WTC11 (cell line): ENCODE measurements around the gene RIOX2. TPM values are rescaled to one million over a fixed set of nuclear protein-coding genes. Genes with fewer than 3 reads are reported as not detected.

Experiments
- ATAC-seq: fragments of 200-7000 bp; cut with Tn5 transposase; 2 replicates; pipeline ENCODE4 v1.10.0; 2021; ENCODE audit warnings: mild to moderate bottlenecking, moderate library complexity
- CTCF ChIA-PET: fragments of 300-600 bp; sonication (Branson Sonifier 250); formaldehyde crosslinking; loops from one replicate; lab custom pipeline; 2021; ENCODE audit warnings: antibody characterized with exemption; lab: Charles Lee
- POLR2A ChIA-PET: fragments of 350-600 bp; sonication (Branson Sonifier 250); formaldehyde crosslinking; loops from one replicate; lab custom pipeline; 2021; ENCODE audit warnings: antibody characterized with exemption; lab: Charles Lee
- DNase-seq: peaks from one replicate; pipeline ENCODE4 v3.0.0; 2021; ENCODE audit warnings: low spot score
- H3K27ac Mint-ChIP-seq: 2 replicates; pipeline ENCODE4 v1.8.0; 2021; ENCODE audit warnings: mixed read lengths
- H3K27me3 Mint-ChIP-seq: 2 replicates; pipeline ENCODE4 v1.8.0; 2021; ENCODE audit warnings: low read depth, mild to moderate bottlenecking, moderate library complexity, mixed read lengths
- H3K36me3 Mint-ChIP-seq: 2 replicates; pipeline ENCODE4 v1.8.0; 2021; ENCODE audit warnings: mixed read lengths
- H3K4me1 Mint-ChIP-seq: 2 replicates; pipeline ENCODE4 v1.8.0; 2022; ENCODE audit warnings: mixed read lengths
- H3K4me3 Mint-ChIP-seq: 2 replicates; pipeline ENCODE4 v1.8.0; 2021; ENCODE audit warnings: mild to moderate bottlenecking, moderate library complexity, mixed read lengths
- H3K9me3 Mint-ChIP-seq: 2 replicates; pipeline ENCODE4 v1.8.0; 2021; ENCODE audit warnings: mixed read lengths
- ATF1 ChIP-seq: sonication (generic); formaldehyde crosslinking; IDR thresholded peaks from 2 replicates; pipeline ENCODE4 v1.8.1; 2023; ENCODE audit warnings: mild to moderate bottlenecking, moderate library complexity, missing genetic modification reagents
- ATF2 ChIP-seq: sonication (generic); formaldehyde crosslinking; IDR thresholded peaks from 2 replicates; pipeline ENCODE4 v1.8.1; 2022; ENCODE audit warnings: low read depth, missing genetic modification reagents, borderline replicate concordance
- CDX4 ChIP-seq: fragments of 250-450 bp; sonication (Bioruptor Pico); IDR thresholded peaks from 2 replicates; pipeline ENCODE4 v1.9.0; 2021; ENCODE audit warnings: moderate library complexity, mild to moderate bottlenecking, inconsistent platforms, borderline replicate concordance
- CTCF ChIP-seq: fragments of 200-600 bp; IDR thresholded peaks from 2 replicates; pipeline ENCODE4 v1.8.0; 2022; ENCODE audit warnings: antibody characterized with exemption
- EMX1 ChIP-seq: fragments of 250-450 bp; sonication (Bioruptor Pico); IDR thresholded peaks from 2 replicates; pipeline ENCODE4 v1.8.0; 2021; ENCODE audit warnings: mild to moderate bottlenecking
- ESRRA ChIP-seq: sonication (generic); formaldehyde crosslinking; IDR thresholded peaks from 2 replicates; pipeline ENCODE4 v1.8.1; 2022; ENCODE audit warnings: mild to moderate bottlenecking, missing genetic modification reagents, borderline replicate concordance
- FOXP4 ChIP-seq: sonication (generic); formaldehyde crosslinking; IDR thresholded peaks from 2 replicates; pipeline ENCODE4 v1.8.0; 2022; ENCODE audit warnings: mild to moderate bottlenecking, missing genetic modification reagents
- HMGXB4 ChIP-seq: sonication (generic); formaldehyde crosslinking; IDR thresholded peaks from 2 replicates; pipeline ENCODE4 v1.8.1; 2023; ENCODE audit warnings: mild to moderate bottlenecking, moderate library complexity, missing genetic modification reagents
- JUN ChIP-seq: sonication (generic); formaldehyde crosslinking; IDR thresholded peaks from 2 replicates; pipeline ENCODE4 v1.8.0; 2023; ENCODE audit warnings: mild to moderate bottlenecking, missing genetic modification reagents
- PREB ChIP-seq: sonication (generic); formaldehyde crosslinking; IDR thresholded peaks from 2 replicates; pipeline ENCODE4 v1.8.1; 2022; ENCODE audit warnings: mild to moderate bottlenecking, missing genetic modification reagents, moderate library complexity, borderline replicate concordance
- SMAD4 ChIP-seq: sonication (generic); formaldehyde crosslinking; IDR thresholded peaks from 2 replicates; pipeline ENCODE4 v1.8.0; 2022; ENCODE audit warnings: mild to moderate bottlenecking, missing genetic modification reagents
- SP1 ChIP-seq: sonication (generic); formaldehyde crosslinking; conservative IDR thresholded peaks from 2 replicates; pipeline ENCODE4 v1.8.1; 2022; ENCODE audit warnings: missing genetic modification reagents
- ZBTB21 ChIP-seq: sonication (generic); formaldehyde crosslinking; IDR thresholded peaks from 2 replicates; pipeline ENCODE4 v1.8.1; 2023; ENCODE audit warnings: mild to moderate bottlenecking, missing genetic modification reagents, borderline replicate concordance
- ZMAT4 ChIP-seq: fragments of 250-450 bp; sonication (Bioruptor Pico); IDR thresholded peaks from 2 replicates; pipeline ENCODE4 v1.9.0; 2021; ENCODE audit warnings: mild to moderate bottlenecking
- ZSCAN18 ChIP-seq: fragments of 250-450 bp; sonication (Bioruptor Pico); IDR thresholded peaks from 2 replicates; pipeline ENCODE4 v2.1.2; 2022; ENCODE audit warnings: mild to moderate bottlenecking, moderate library complexity
- total RNA-seq: library from RNA; stranded (reverse); gene quantifications from 3 replicates; pipeline ENCODE4 v1.2.3, GENCODE V29; 2021

RIOX2 gene
- total RNA-seq, 1 experiment from 2014 or later, result 11.0 TPM

- TF ChIP-seq SMAD4 (CRISPR knock-in tag) (no peak), CDX4 (CRISPR knock-in tag) (no peak), ZMAT4 (CRISPR knock-in tag) (no peak), HMGXB4 (CRISPR knock-in tag) (no peak), ZBTB21 (CRISPR knock-in tag) (no peak), FOXP4 (CRISPR knock-in tag) (no peak)
Observed at GRCh38 chr3:97994328-97994945, 22.2 kb upstream of the RIOX2 start (continued).

- peaks cover 3% of the 10 kb centered on the region for H3K9me3 Mint-ChIP-seq
- no peak for DNase-seq
- peaks cover 25% of the 10 kb centered on the region for H3K4me1 Mint-ChIP-seq
- H3K27ac Mint-ChIP-seq, result peak overlapping the region; percentile 23; the same call in 1 of the 2 replicates
- TF ChIP-seq PREB (CRISPR knock-in tag) (no peak), CTCF (no peak), ZSCAN18 (CRISPR knock-in tag) (no peak), ATF2 (no peak), SP1 (CRISPR knock-in tag) (no peak), ATF1 (no peak), JUN (CRISPR knock-in tag) (no peak), EMX1 (CRISPR knock-in tag) (no peak), ESRRA (no peak)
- POLR2A ChIA-PET, result no interaction called here
- no peaks in the 10 kb centered on the region for H3K27me3 Mint-ChIP-seq
- H3K4me3 Mint-ChIP-seq, result no peak overlapping the region
- peak; percentile 55 for ATAC-seq
- CTCF ChIA-PET, result interaction anchor here (0.7 kb wide), 1 partner anchor 29 kb away, joined by 5 read pairs; no protein-coding TSS in a partner anchor
- no peaks in the 10 kb centered on the region for H3K36me3 Mint-ChIP-seq
Observed at GRCh38 chr3:97993526-97993925, 21.3 kb upstream of the RIOX2 start.
